GM12878 (cell line): Measurements from ENCODE around the gene CDC42EP1. TPM values are rescaled to one million over a fixed set of nuclear protein-coding genes. Genes with fewer than 3 reads are reported as not detected.

Source experiments
- ATAC-seq: fragments of 200-7000 bp; cut with Tn5 transposase; 3 replicates; pipeline ENCODE4 v1.9.1; 2020; ENCODE audit warnings: mild to moderate bottlenecking, moderate library complexity
- BruUV-seq: library from RNA; stranded (reverse); fragments of 400-500 nt; replicated peaks from 2 replicates; lab custom pipeline; 2021; lab: Mats Ljungman, UMichigan
- CTCF ChIA-PET: fragments of 300-600 bp; sonication (Branson Sonifier 250); formaldehyde crosslinking; extraction: SDS; loops from one replicate; lab custom pipeline; 2021; ENCODE audit warnings: inconsistent platforms; lab: Yijun Ruan, JAX
- POLR2A ChIA-PET: fragments of 350-600 bp; formaldehyde crosslinking; extraction: SDS; loops from one replicate; lab custom pipeline; 2021; ENCODE audit warnings: inconsistent platforms; lab: Charles Lee
- RAD21 ChIA-PET: fragments of 300-600 bp; sonication (Branson Sonifier 250); formaldehyde crosslinking; loops from one replicate; lab custom pipeline; 2023; ENCODE audit warnings: antibody characterized with exemption; ENCODE audit not compliant: unreplicated experiment; lab: Charles Lee
- SMC1A ChIA-PET: fragments of 300-600 bp; sonication (Branson Sonifier 250); formaldehyde crosslinking; loops from one replicate; lab custom pipeline; 2023; ENCODE audit not compliant: unreplicated experiment, uncharacterized antibody; lab: Charles Lee
- DNase-seq: peaks from one replicate; pipeline ENCODE4 v3.0.0-alpha.2; 2011; ENCODE audit warnings: low read depth, low spot score
- FAIRE-seq: peaks from 3 replicates; lab custom pipeline; 2011; peaks lifted over from hg19 to GRCh38; lab: Jason Lieb, UNC
- H2AFZ ChIP-seq: 2 replicates; pipeline ENCODE4 v1.6.0; 2011; ENCODE audit warnings: low read depth, low read length, control low read depth; ENCODE audit not compliant: control insufficient read depth
- H3K27ac ChIP-seq: 2 replicates; pipeline ENCODE4 v1.5.1; 2011; ENCODE audit warnings: control low read depth; ENCODE audit not compliant: control insufficient read depth, insufficient read depth
- H3K27me3 ChIP-seq, 2 experiments: replicated peaks in 1 of 2; 2 replicates each; pipeline versions ENCODE4 v1.6.0 to v1.6.1; 2011; ENCODE audit warnings: low read length in 1 of 2; ENCODE audit not compliant: control insufficient read depth in 2 of 2, insufficient read depth in 2 of 2
- H3K36me3 ChIP-seq, 2 experiments: 2 replicates each; pipeline ENCODE4 v1.5.1; 2011; ENCODE audit warnings: low read length in 1 of 2; ENCODE audit not compliant: control insufficient read depth in 2 of 2, insufficient read depth in 2 of 2
- H3K4me1 ChIP-seq: 2 replicates; pipeline ENCODE4 v1.6.1; 2011; ENCODE audit warnings: mild to moderate bottlenecking, low read length, moderate library complexity, mixed read lengths; ENCODE audit not compliant: control insufficient read depth, insufficient read depth
- H3K4me2 ChIP-seq: 2 replicates; pipeline ENCODE4 v1.6.0; 2011; ENCODE audit warnings: control low read depth; ENCODE audit not compliant: control insufficient read depth, insufficient read depth
- H3K4me3 ChIP-seq: fragments of 200-600 bp; sonication (generic); 2 replicates; pipeline ENCODE4 v1.5.1; 2016
- H3K79me2 ChIP-seq: 2 replicates; pipeline ENCODE4 v1.6.0; 2011; ENCODE audit warnings: low read length; ENCODE audit not compliant: control insufficient read depth, insufficient read depth
- H3K9ac ChIP-seq: 2 replicates; pipeline ENCODE4 v1.8.0; 2011; ENCODE audit warnings: low read length, control low read depth, mixed read lengths; ENCODE audit not compliant: control insufficient read depth, insufficient read depth
- H3K9me3 ChIP-seq: replicated peaks from 3 replicates; pipeline ENCODE4 v1.5.1; 2011; ENCODE audit warnings: mild to moderate bottlenecking, low read length; ENCODE audit not compliant: control insufficient read depth, insufficient read depth
- H4K20me1 ChIP-seq: 2 replicates; pipeline ENCODE4 v1.6.0; 2011; ENCODE audit not compliant: control insufficient read depth, insufficient read depth
- MEF2A ChIP-seq: IDR thresholded peaks from 2 replicates; pipeline ENCODE4 v1.6.1; 2011; ENCODE audit warnings: low read depth, mild to moderate bottlenecking, low read length, moderate library complexity; ENCODE audit not compliant: insufficient read depth
- NFIC ChIP-seq: IDR thresholded peaks from 2 replicates; pipeline ENCODE4 v1.6.1; 2012; ENCODE audit warnings: low read depth, mild to moderate bottlenecking, inconsistent platforms, low read length, moderate library complexity
- NFYB ChIP-seq: IDR thresholded peaks from 2 replicates; pipeline ENCODE4 v1.6.1; 2011; ENCODE audit warnings: low read depth, mild to moderate bottlenecking, low read length, improper control_type of control experiment, moderate library complexity; ENCODE audit not compliant: insufficient read depth
- RAD51 ChIP-seq: fragments of 450-650 bp; IDR thresholded peaks from 2 replicates; pipeline ENCODE4 v1.6.1; 2016; ENCODE audit warnings: moderate library complexity, mild to moderate bottlenecking, inconsistent platforms
- RB1 ChIP-seq: fragments of 450-650 bp; formaldehyde crosslinking; IDR thresholded peaks from 2 replicates; pipeline ENCODE4 v1.6.1; 2017; ENCODE audit warnings: mild to moderate bottlenecking, borderline replicate concordance
- SKIL ChIP-seq: fragments of 450-650 bp; IDR thresholded peaks from 2 replicates; pipeline ENCODE4 v1.6.1; 2017; ENCODE audit warnings: mild to moderate bottlenecking, low read depth, inconsistent platforms; ENCODE audit not compliant: poor library complexity, severe bottlenecking
- SMC3 ChIP-seq: IDR thresholded peaks from 2 replicates; pipeline ENCODE4 v1.6.1; 2011; ENCODE audit warnings: low read length, improper control_type of control experiment, borderline replicate concordance
- STAT1 ChIP-seq: fragments of 450-650 bp; conservative IDR thresholded peaks from 2 replicates; pipeline ENCODE4 v1.6.1; 2014; ENCODE audit warnings: antibody characterized with exemption, mild to moderate bottlenecking
- TCF3 ChIP-seq: IDR thresholded peaks from 2 replicates; pipeline ENCODE4 v1.6.1; 2012; ENCODE audit warnings: low read depth, mild to moderate bottlenecking, low read length, borderline replicate concordance; ENCODE audit not compliant: insufficient read depth
- YBX1 ChIP-seq: fragments of 450-650 bp; IDR thresholded peaks from 2 replicates; pipeline ENCODE4 v1.6.1; 2016; ENCODE audit warnings: antibody characterized with exemption
- ZBTB11 ChIP-seq: fragments of 450-650 bp; formaldehyde crosslinking; IDR thresholded peaks from 2 replicates; pipeline ENCODE4 v1.5.0; 2022; ENCODE audit warnings: mild to moderate bottlenecking, missing genetic modification characterization
- ZNF24 ChIP-seq: fragments of 450-650 bp; IDR thresholded peaks from 2 replicates; pipeline ENCODE4 v1.6.1; 2017; ENCODE audit warnings: antibody characterized with exemption, mild to moderate bottlenecking
- WGBS: methylation state at CpG from one replicate; pipeline ENCODE4 v1.1.6; 2016; ENCODE audit warnings: low lambda C conversion rate; ENCODE audit not compliant: insufficient replicate concordance, insufficient coverage; ENCODE audit errors: missing lambda C conversion rate; 5-methylcytosine and 5-hydroxymethylcytosine counted together
- in situ Hi-C: fragments of 300-500 bp; cut with MboI; formaldehyde crosslinking; loops from 9 replicates; pipeline ENCODE4 v1.14.3; 2018; ENCODE audit warnings: mixed read lengths
- intact Hi-C: fragments of 100-400 bp; cut with micrococcal nuclease; formaldehyde crosslinking; loops from one replicate; pipeline ENCODE4 v1.14.2; 2022; ENCODE audit not compliant: unreplicated experiment
- polyA plus RNA-seq, 11 experiments: library from polyadenylated mRNA; depleted of rRNA in 4 of 11; unstranded in 6 of 11; stranded (reverse) in 5 of 11; fragments of >200 nt; fragmentation: Nextera tagmentation in 4 of 11; fragmentation: Illumina TruSeq in 1 of 11; extraction: Ambion mirVana in 4 of 11; extraction: Trizol in 1 of 11; gene quantifications; 1 replicate in 1 of 11; 2 replicates in 10 of 11; pipeline versions ENCODE4 v1.2.1 to v1.2.3, GENCODE V29; 2011 to 2016; ENCODE audit warnings: inconsistent platforms in 2 of 11, missing spikeins in 2 of 11, low read depth in 1 of 11
- total RNA-seq, 4 experiments: library from RNA; depleted of rRNA in 3 of 4; stranded (reverse); fragments of >200 nt in 3 of 4; fragmentation: Illumina TruSeq in 1 of 4; extraction: Trizol in 1 of 4; gene quantifications; 2 replicates each; pipeline versions ENCODE4 v1.2.1 to v1.2.3, GENCODE V29; 2013 to 2021

CDC42EP1 gene
- total and polyA plus RNA-seq, 10 of the 15 experiments (the other 5 are each of a cell fraction or from before 2014, with no cell fraction given) = 0.04 to 0.33 (median 0.09) TPM; not detected in 7

GRCh38 chr22:37569009-37569920 lies 9.0 kb downstream of the CDC42EP1 start:
- in situ Hi-C loops = no loop called here
- POLR2A ChIA-PET = interaction anchor here (0.6 to 1.7 kb wide), 6 partner anchors 11 to 1067 kb away, joined by 3 to 5 read pairs (median 3); partner anchors contain the start of gene LGALS2
- H3K4me3 ChIP-seq = no peak overlapping the region
- no peak overlapping the region for H3K4me2 ChIP-seq
- H3K4me1 ChIP-seq = peaks cover 11% of the 10 kb centered on the region
- FAIRE-seq (no peak), DNase-seq (no peak), ATAC-seq (no peak)
- H2AFZ ChIP-seq = no peak overlapping the region
- no peaks in the 10 kb centered on the region for H3K36me3 ChIP-seq
- no peak overlapping the region for H3K9ac ChIP-seq
- intact Hi-C loops = loop anchor here (10.0 kb wide), 1 partner anchor 254 kb away; no protein-coding TSS in a partner anchor
- SMC1A ChIA-PET = interaction anchor here (1.4 to 7.2 kb wide), 4 partner anchors 11 to 27 kb away, joined by 3 to 179 read pairs (median 62); partner anchors contain the start of gene LGALS2
- no TSS peak for BruUV-seq
- 55% methylated on average over 21 of the region's 21 CpGs for WGBS
- no peaks in the 10 kb centered on the region for H3K27me3 ChIP-seq
- no peaks in the 10 kb centered on the region for H3K79me2 ChIP-seq
- RAD21 ChIA-PET = interaction anchor here (1.5 to 8.5 kb wide), 3 partner anchors 21 to 27 kb away, joined by 8 to 237 read pairs (median 154); no protein-coding TSS in a partner anchor
- CTCF ChIA-PET = interaction anchor here (0.9 to 22.0 kb wide), 6 partner anchors 16 to 300 kb away, joined by 3 to 541 read pairs (median 4); partner anchors contain the start of gene LGALS2
- no peaks in the 10 kb centered on the region for H3K9me3 ChIP-seq
- no peak overlapping the region for H3K27ac ChIP-seq
- H4K20me1 ChIP-seq = no peaks in the 10 kb centered on the region
- TF ChIP-seq MEF2A (no peak), RB1 (no peak), SKIL (no peak), ZBTB11 (CRISPR knock-in tag) (no peak), NFIC (no peak), SMC3 (no peak), RAD51 (no peak), STAT1 (no peak), ZNF24 (no peak), TCF3 (no peak), YBX1 (no peak), NFYB (no peak)
